ENCODE results near the gene WDR53.

DNA sequence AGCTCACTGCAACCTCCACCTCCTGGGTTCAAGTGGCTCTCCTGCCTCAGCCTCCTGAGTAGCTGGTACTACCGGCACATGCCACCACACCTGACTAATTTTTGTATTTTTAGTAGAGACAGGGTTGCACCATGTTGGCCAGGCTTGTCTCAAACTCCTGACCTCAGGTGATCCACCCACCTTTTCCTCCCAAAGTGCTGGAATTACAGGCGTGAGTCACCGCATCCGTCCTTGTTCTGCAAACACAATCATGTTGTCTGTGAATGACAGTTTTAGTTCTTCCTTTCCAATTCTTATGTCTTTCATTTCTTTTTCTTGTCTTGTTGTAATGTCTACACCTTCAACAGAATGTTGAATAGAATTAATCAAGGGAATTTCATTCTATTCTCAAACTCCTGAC is 36.9 kb downstream of the WDR53 start:
- TF ChIP-seq, protein P1, sequence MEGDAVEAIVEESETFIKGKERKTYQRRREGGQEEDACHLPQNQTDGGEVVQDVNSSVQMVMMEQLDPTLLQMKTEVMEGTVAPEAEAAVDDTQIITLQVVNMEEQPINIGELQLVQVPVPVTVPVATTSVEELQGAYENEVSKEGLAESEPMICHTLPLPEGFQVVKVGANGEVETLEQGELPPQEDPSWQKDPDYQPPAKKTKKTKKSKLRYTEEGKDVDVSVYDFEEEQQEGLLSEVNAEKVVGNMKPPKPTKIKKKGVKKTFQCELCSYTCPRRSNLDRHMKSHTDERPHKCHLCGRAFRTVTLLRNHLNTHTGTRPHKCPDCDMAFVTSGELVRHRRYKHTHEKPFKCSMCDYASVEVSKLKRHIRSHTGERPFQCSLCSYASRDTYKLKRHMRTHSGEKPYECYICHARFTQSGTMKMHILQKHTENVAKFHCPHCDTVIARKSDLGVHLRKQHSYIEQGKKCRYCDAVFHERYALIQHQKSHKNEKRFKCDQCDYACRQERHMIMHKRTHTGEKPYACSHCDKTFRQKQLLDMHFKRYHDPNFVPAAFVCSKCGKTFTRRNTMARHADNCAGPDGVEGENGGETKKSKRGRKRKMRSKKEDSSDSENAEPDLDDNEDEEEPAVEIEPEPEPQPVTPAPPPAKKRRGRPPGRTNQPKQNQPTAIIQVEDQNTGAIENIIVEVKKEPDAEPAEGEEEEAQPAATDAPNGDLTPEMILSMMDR (IDR thresholded peaks at IDR 0.05; ENCODE audit: low read depth, low read length, poor library complexity, severe bottlenecking): no peak
- TF ChIP-seq EZH2phosphoT487 (IDR thresholded peaks at IDR 0.05; ENCODE audit: borderline replicate concordance, low read length): no peak
